C4-2B (cell line): ENCODE measurements around the gene MAGI2.

Source experiments
- ZFX ChIP-seq: fragments of 450-650 bp; IDR thresholded peaks from 2 replicates; pipeline ENCODE4 v1.6.1; 2017
- TF ChIP-seq, protein P1 (sequence below): fragments of 450-650 bp; conservative IDR thresholded peaks from 2 replicates; pipeline ENCODE4 v1.5.1; 2017; ENCODE audit warnings: mild to moderate bottlenecking

DNA sequence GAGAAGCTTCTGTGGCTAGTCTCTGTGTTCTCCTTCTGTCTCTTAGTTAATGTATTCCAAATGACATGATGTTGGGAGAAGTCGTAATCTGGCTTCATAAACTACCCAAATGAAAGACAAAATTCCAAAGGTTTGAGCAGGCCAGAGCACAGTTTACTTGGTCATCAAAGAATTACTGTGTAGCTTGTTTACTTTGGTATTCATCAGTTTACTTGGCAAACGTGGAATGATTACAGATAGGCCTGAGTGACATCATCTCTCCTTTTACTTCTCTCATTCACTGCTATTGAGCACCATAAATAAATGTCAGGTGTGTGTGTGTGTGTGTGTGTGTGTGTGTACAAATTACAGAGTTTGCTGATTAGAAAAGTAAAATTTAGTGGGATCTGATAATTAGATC is 1327.6 kb downstream of the MAGI2 start:
- TF ChIP-seq, protein P1, sequence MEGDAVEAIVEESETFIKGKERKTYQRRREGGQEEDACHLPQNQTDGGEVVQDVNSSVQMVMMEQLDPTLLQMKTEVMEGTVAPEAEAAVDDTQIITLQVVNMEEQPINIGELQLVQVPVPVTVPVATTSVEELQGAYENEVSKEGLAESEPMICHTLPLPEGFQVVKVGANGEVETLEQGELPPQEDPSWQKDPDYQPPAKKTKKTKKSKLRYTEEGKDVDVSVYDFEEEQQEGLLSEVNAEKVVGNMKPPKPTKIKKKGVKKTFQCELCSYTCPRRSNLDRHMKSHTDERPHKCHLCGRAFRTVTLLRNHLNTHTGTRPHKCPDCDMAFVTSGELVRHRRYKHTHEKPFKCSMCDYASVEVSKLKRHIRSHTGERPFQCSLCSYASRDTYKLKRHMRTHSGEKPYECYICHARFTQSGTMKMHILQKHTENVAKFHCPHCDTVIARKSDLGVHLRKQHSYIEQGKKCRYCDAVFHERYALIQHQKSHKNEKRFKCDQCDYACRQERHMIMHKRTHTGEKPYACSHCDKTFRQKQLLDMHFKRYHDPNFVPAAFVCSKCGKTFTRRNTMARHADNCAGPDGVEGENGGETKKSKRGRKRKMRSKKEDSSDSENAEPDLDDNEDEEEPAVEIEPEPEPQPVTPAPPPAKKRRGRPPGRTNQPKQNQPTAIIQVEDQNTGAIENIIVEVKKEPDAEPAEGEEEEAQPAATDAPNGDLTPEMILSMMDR: no peak
- TF ChIP-seq ZFX: no peak
